Transverse colon (tissue), 4 donors: ENCODE data around the gene TNFRSF1B. TPM values are rescaled to one million over a fixed set of nuclear protein-coding genes. Genes with fewer than 3 reads are reported as not detected.

Experiments used
- DNase-seq: peaks from one replicate; pipeline ENCODE4 v3.0.0-alpha.2; 2019
- H3K27ac ChIP-seq, 4 donors: fragments of 200-600 bp; sonication (generic); 2 replicates each; pipeline ENCODE4 v1.5.1; 2016 to 2018; ENCODE audit warnings: inconsistent platforms in 4 of 4
- H3K27me3 ChIP-seq: fragments of 200-600 bp; sonication (generic); 2 replicates; pipeline ENCODE4 v1.5.1; 2017; ENCODE audit warnings: inconsistent platforms
- H3K36me3 ChIP-seq, 4 donors: fragments of 200-600 bp; sonication (generic); 2 replicates each; pipeline ENCODE4 v1.5.1; 2017 to 2019; ENCODE audit warnings: inconsistent platforms in 4 of 4
- H3K4me1 ChIP-seq, 4 donors: fragments of 200-600 bp; sonication (generic); 2 replicates each; pipeline ENCODE4 v1.5.1; 2017 to 2020; ENCODE audit warnings: inconsistent platforms in 4 of 4
- H3K4me3 ChIP-seq, 4 donors: fragments of 200-600 bp; sonication (generic); 1 replicate in 1 of 4; 2 replicates in 3 of 4; pipeline versions ENCODE4 v1.5.1 to v1.6.1; 2017 to 2019; ENCODE audit warnings: inconsistent platforms in 4 of 4
- H3K9me3 ChIP-seq, 2 donors: fragments of 200-600 bp; sonication (generic); 2 replicates each; pipeline ENCODE4 v1.5.1; 2017 to 2019; ENCODE audit warnings: inconsistent platforms in 2 of 2
- CTCF ChIP-seq, 5 experiments: fragments of 200-600 bp in 3 of 5; fragments of 450-650 bp in 2 of 5; sonication (generic) in 3 of 5; IDR thresholded peaks; 1 replicate in 2 of 5; 2 replicates in 3 of 5; pipeline ENCODE4 v1.5.1; 2016 to 2017; ENCODE audit warnings: antibody characterized with exemption in 5 of 5, inconsistent platforms in 3 of 5, mild to moderate bottlenecking in 2 of 5, moderate library complexity in 1 of 5
- EP300 ChIP-seq: sonication (generic); formaldehyde crosslinking; IDR thresholded peaks from one replicate; pipeline ENCODE4 v1.6.1; 2017; ENCODE audit warnings: antibody characterized with exemption, low read depth
- POLR2A ChIP-seq: fragments of 450-650 bp; IDR thresholded peaks from one replicate; pipeline ENCODE4 v1.6.1; 2016; ENCODE audit warnings: antibody characterized with exemption, mild to moderate bottlenecking, moderate library complexity
- POLR2AphosphoS5 ChIP-seq, 3 donors: sonication (generic); formaldehyde crosslinking; IDR thresholded peaks; one replicate each; pipeline ENCODE4 v1.6.1; 2016; ENCODE audit warnings: antibody characterized with exemption in 3 of 3
- WGBS, 2 donors: methylation state at CpG; one replicate each; pipeline ENCODE4 v1.1.5; 2018; ENCODE audit warnings: low coverage in 1 of 2; 5-methylcytosine and 5-hydroxymethylcytosine counted together
- in situ Hi-C, 4 donors: fragments of 200-750 bp; cut with MboI; loops; one replicate each; pipeline versions ENCODE4 v1.15.0 to v1.15.1; 2017; ENCODE audit warnings: low sequenced_read_pairs in 3 of 4, low pct_ligation_motif_present in 1 of 4, low pct_unique_long_range_greater_than_20kb in 1 of 4
- intact Hi-C: fragments of 100-400 bp; cut with DNase I; formaldehyde crosslinking; loops from one replicate; pipeline ENCODE4 v1.15.1; 2023; ENCODE audit warnings: low total_unique reads
- small RNA-seq, 4 donors: library from RNA; depleted of rRNA; stranded (forward); fragments of <200 nt; gene quantifications; one replicate each; pipeline ENCODE3, GENCODE V24; 2016
- total RNA-seq, 4 donors: library from RNA; depleted of rRNA; stranded (reverse); fragments of >200 nt; gene quantifications; one replicate each; pipeline ENCODE4 v1.1.0, GENCODE V29; 2016

The TNFRSF1B gene
- total RNA-seq, 4 donors from 2014 or later = 11.1 to 17.3 (median 15.3) TPM

GRCh38 chr1:12251442-12251841 is 84.7 kb downstream of the TNFRSF1B start:
- WGBS, 2 donors = 71% methylated on average over 1 to 5 of the region's 5 CpGs

GRCh38 chr1:12255913-12256312 is 89.1 kb downstream of the TNFRSF1B start:
- DNase-seq = no peak
- Histone ChIP-seq H3K4me1 (no peaks in the 10 kb centered on the region), H3K27me3 (no peaks in the 10 kb centered on the region), H3K36me3 (peaks cover 0 to 51% (median 21%) of the 10 kb centered on the region in 4 donors), H3K4me3 (no peak overlapping the region), H3K27ac (no peak overlapping the region), H3K9me3 (no peaks in the 10 kb centered on the region)
- TF ChIP-seq CTCF (IDR thresholded peaks at IDR 0.05) = no peak
- TF ChIP-seq POLR2AphosphoS5 (IDR thresholded peaks at IDR 0.05) = no peak
- no peak for TF ChIP-seq EP300
- no peak for TF ChIP-seq POLR2A
- 80 to 93% methylated on average over 2 of the region's 2 CpGs for WGBS, 2 donors
- intact Hi-C loops (no loop called here), in situ Hi-C loops (loop anchor here in 1 of 4 donors (25.0 kb wide), 1 partner anchor 981 kb away; the partner anchor contains the start of gene PRAMEF18)

More at GRCh38 chr1:12251442-12251841, 84.7 kb downstream of the TNFRSF1B start:
- in situ Hi-C loops (loop anchor here in 1 of 4 donors (25.0 kb wide), 1 partner anchor 986 kb away; the partner anchor contains the start of gene PRAMEF18), intact Hi-C loops (no loop called here)
- DNase-seq = no peak
- Histone ChIP-seq H3K36me3 (peaks cover 0 to 46% (median 16%) of the 10 kb centered on the region in 4 donors), H3K9me3 (no peaks in the 10 kb centered on the region), H3K27ac (no peak overlapping the region), H3K4me3 (no peak overlapping the region), H3K4me1 (no peaks in the 10 kb centered on the region), H3K27me3 (no peaks in the 10 kb centered on the region)
- TF ChIP-seq CTCF (IDR thresholded peaks at IDR 0.05) = no peak
- no peak for TF ChIP-seq EP300
- no peak for TF ChIP-seq POLR2A
- TF ChIP-seq POLR2AphosphoS5 (IDR thresholded peaks at IDR 0.05) = no peak

GRCh38 chr1:12258272-12258671 is 91.5 kb downstream of the TNFRSF1B start:
- no peaks in the 10 kb centered on the region for H3K27me3 ChIP-seq
- no peak overlapping the region for H3K4me3 ChIP-seq
- H3K27ac ChIP-seq = no peak overlapping the region
- in situ Hi-C loops = loop anchor here in 1 of 4 donors (25.0 kb wide), 1 partner anchor 979 kb away; the partner anchor contains the start of gene PRAMEF18
- DNase-seq = no peak
- peaks cover 0 to 60% (median 26%) of the 10 kb centered on the region in 4 donors for H3K36me3 ChIP-seq
- no peaks in the 10 kb centered on the region for H3K4me1 ChIP-seq
- H3K9me3 ChIP-seq = no peaks in the 10 kb centered on the region
- 84% methylated on average over 3 to 7 of the region's 7 CpGs for WGBS, 2 donors
- intact Hi-C loops = no loop called here
- TF ChIP-seq CTCF (IDR thresholded peaks at IDR 0.05) = no peak
- TF ChIP-seq POLR2AphosphoS5 (IDR thresholded peaks at IDR 0.05) = no peak
- TF ChIP-seq POLR2A = no peak
- no peak for TF ChIP-seq EP300

Small RNA genes within 50 kb of the gene (small RNA-seq; reads per million reads assigned to genes)
- gene MIR4632 (0 reads per million in 4 donors), gene RF00156 (0 reads per million in 4 donors)

Other genes with a start within 250 kb of the TNFRSF1B start
- gene KIAA2013, start 240.6 kb upstream of the TNFRSF1B start, total RNA-seq = 100 to 1,000 TPM; 140 to 265 (median 201) TPM
- 10 to 100 TPM; 28.8 to 56.3 (median 41.2) TPM for gene PLOD1, start 232.3 kb upstream of the TNFRSF1B start, total RNA-seq
- 10 to 100 TPM; 72.1 to 92.8 (median 75.6) TPM for gene MFN2, start 186.5 kb upstream of the TNFRSF1B start, total RNA-seq
- 10 to 100 TPM; 24.4 to 33.6 (median 27.7) TPM for gene MIIP, start 147.5 kb upstream of the TNFRSF1B start, total RNA-seq
- gene TNFRSF8, start 103.7 kb upstream of the TNFRSF1B start, total RNA-seq = under 1 TPM in 1 of 4 donors, not detected in 3; 0.16 TPM
- 100 to 1,000 TPM; 101 to 136 (median 116) TPM for gene VPS13D, start 63.0 kb downstream of the TNFRSF1B start, total RNA-seq